ENCODE results near the gene CDC45.
"Not testable (repeated sequence)": the region's sequence is repeated elsewhere in the genome, so short reads cannot be mapped to it uniquely, and the experiment has no call there.

Gene CDC45, protein sequence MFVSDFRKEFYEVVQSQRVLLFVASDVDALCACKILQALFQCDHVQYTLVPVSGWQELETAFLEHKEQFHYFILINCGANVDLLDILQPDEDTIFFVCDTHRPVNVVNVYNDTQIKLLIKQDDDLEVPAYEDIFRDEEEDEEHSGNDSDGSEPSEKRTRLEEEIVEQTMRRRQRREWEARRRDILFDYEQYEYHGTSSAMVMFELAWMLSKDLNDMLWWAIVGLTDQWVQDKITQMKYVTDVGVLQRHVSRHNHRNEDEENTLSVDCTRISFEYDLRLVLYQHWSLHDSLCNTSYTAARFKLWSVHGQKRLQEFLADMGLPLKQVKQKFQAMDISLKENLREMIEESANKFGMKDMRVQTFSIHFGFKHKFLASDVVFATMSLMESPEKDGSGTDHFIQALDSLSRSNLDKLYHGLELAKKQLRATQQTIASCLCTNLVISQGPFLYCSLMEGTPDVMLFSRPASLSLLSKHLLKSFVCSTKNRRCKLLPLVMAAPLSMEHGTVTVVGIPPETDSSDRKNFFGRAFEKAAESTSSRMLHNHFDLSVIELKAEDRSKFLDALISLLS

DNA sequence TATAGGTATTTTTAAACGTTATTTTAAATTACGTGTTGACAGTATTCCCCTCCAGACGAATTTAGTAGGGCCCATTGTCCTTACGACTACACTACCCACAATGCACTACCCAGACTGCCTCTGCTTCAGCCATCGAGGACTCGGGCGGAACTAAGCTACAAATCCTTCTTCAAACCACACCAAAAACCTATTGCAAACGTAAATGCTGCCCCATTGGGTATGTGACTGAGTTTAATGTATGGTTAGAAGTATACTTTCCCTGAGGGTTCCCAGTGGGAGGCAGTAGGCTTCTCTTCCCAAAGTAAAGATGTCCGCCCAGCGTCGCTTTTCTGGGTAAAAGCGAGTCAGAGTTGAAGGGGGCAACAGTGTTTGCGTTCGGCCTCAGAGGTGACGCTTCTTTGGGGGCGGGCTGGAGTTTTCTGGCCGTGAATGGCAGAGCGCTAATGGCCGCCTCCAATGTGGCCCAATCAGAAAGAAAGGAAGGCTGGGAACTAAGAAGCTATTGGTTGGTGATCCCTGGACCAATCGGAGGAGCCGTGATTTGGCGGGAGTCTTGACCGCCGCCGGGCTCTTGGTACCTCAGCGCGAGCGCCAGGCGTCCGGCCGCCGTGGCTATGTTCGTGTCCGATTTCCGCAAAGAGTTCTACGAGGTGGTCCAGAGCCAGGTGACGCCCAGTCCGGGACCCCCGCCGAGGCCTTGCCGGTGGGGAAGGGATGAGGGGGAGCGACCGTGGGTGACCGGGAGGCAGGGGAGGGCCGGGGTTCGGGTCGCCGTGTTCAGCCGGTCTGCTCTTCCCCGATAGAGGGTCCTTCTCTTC is at the start of gene CDC45:
CDC45 (plus strand) TSS at position 566 of the 818 bp plus-strand sequence; CDS start at position 615, 49 bp downstream.
- peak; percentile 80 to 86 for DNase-seq (ENCODE audit: low read depth in 1 of 2, low spot score in 1 of 2)

GRCh38 chr22:19429950-19430889 is 49.5 kb upstream of the CDC45 start:
- peak in 1 of 2 donors; percentile 20 for DNase-seq (ENCODE audit: low read depth in 1 of 2, low spot score in 1 of 2)

GRCh38 chr22:19430890-19431541 is 48.7 kb upstream of the CDC45 start:
- DNase-seq (ENCODE audit: low read depth in 1 of 2, low spot score in 1 of 2): no peak

GRCh38 chr22:19431649-19432132 is 48.0 kb upstream of the CDC45 start, which contains the start of gene HIRA:
TSS of gene HIRA (minus strand) at chr22:19431733. CDS start at chr22:19431476, 257 bp downstream.
- DNase-seq (ENCODE audit: low read depth in 1 of 2, low spot score in 1 of 2): peak; percentile 78 to 89

- peak; percentile 70 to 89 for DNase-seq (ENCODE audit: low read depth in 1 of 2, low spot score in 1 of 2)
Observed at GRCh38 chr22:19432133-19432851, 47.4 kb upstream of the CDC45 start, which contains the start of gene MRPL40. TSS of gene MRPL40 (plus strand) at chr22:19432545. CDS start at chr22:19432555, 10 bp downstream.

DNA sequence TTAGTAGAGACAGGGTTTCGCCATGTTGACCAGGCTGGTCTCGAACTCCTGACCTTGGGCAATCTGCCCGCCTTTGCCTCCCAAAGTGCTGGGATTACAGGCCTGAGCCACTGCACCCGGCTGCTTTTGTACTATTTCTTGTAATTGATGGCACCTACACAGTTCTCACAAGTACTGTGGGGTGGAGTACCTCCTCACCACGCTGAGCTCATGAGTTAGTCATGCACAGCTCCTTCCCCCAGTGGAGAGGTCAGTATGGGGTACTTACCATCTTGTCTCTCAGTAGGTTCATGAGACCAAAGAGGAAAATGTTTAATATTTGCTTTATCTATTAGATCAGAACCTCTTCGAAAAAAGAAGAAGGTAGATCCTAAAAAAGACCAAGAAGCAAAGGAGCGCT is 45.3 kb upstream of the CDC45 start:
- DNase-seq (ENCODE audit: low read depth in 1 of 2, low spot score in 1 of 2): no peak

DNA sequence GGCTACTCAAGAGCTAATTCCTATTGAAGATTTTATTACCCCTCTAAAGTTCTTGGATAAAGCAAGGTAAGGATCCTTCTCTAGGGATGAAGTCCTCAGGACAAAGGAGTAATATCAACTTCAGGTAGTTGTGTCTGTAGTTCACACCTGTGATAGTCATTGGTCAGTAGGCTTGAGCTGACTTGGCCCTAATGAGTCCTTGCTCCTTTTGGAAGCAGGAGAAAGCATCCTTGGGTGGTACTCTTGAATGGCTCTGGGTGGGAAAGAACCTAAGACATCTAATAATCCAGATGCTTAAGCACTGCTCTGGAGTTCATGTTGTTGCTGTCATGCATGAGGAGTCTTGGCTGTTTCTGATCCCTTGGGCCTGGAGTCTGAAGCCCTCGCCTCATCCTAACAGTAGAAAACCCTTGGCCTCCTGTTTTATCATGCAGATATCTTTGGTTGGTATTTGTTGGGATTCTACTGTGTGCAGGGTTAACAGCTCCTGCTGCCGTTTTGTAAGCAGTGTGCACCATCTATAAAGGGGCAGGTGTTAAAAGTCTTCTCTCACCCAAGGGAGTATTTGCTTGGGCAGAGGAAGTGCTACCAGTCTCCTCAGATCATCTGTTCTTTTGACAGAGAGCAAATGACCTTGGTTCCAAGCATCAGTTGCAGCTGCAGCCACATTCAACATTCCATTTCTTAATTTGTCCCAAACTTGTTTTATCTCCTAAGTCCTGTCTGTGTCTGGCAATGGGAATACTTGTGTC is 44.7 kb upstream of the CDC45 start:
- DNase-seq (ENCODE audit: low read depth in 1 of 2, low spot score in 1 of 2): no peak

GRCh38 chr22:19436444-19437161 is 43.1 kb upstream of the CDC45 start:
- not testable (repeated sequence) for DNase-seq (ENCODE audit: low read depth in 1 of 2, low spot score in 1 of 2)

GRCh38 chr22:19438298-19438697 is 41.4 kb upstream of the CDC45 start:
- no peak for DNase-seq (ENCODE audit: low read depth in 1 of 2, low spot score in 1 of 2)

- DNase-seq (ENCODE audit: low read depth in 1 of 2, low spot score in 1 of 2): no peak
Observed at GRCh38 chr22:19440411-19441195, 39.1 kb upstream of the CDC45 start.

GRCh38 chr22:19442166-19442565 is 37.6 kb upstream of the CDC45 start:
- no peak for DNase-seq (ENCODE audit: low read depth in 1 of 2, low spot score in 1 of 2)

- DNase-seq (ENCODE audit: low read depth in 1 of 2, low spot score in 1 of 2): no peak
Observed at GRCh38 chr22:19443544-19444211, 36.0 kb upstream of the CDC45 start.

GRCh38 chr22:19445279-19445982 is 34.3 kb upstream of the CDC45 start:
- DNase-seq (ENCODE audit: low read depth in 1 of 2, low spot score in 1 of 2): not testable (repeated sequence)

GRCh38 chr22:19446603-19447329 is 33.0 kb upstream of the CDC45 start:
- DNase-seq (ENCODE audit: low read depth in 1 of 2, low spot score in 1 of 2): no peak

All from stimulated activated CD4-positive, alpha-beta T cell treated with anti-CD3 and anti-CD28 coated beads, Interleukin-15, amount 100 ng/mL, for 1 hour (primary cell).